Urinary bladder (tissue), 4 donors: Measurements from ENCODE around the gene CCNL2. TPM values are rescaled to one million over a fixed set of nuclear protein-coding genes. Genes with fewer than 3 reads are reported as not detected.

Experiments used
- DNase-seq: peaks from one replicate; pipeline ENCODE4 v3.0.0-alpha.2; 2015; ENCODE audit errors: extremely low spot score
- H3K27ac ChIP-seq: one replicate; pipeline ENCODE4 v1.5.1; 2013; ENCODE audit warnings: low read depth, mild to moderate bottlenecking, moderate library complexity
- H3K36me3 ChIP-seq: one replicate; pipeline ENCODE4 v1.6.1; 2013; ENCODE audit warnings: mild to moderate bottlenecking, moderate library complexity; ENCODE audit not compliant: insufficient read depth
- H3K4me1 ChIP-seq: one replicate; pipeline ENCODE4 v1.6.1; 2013; ENCODE audit warnings: mild to moderate bottlenecking, moderate library complexity; ENCODE audit not compliant: insufficient read depth
- H3K4me3 ChIP-seq: one replicate; pipeline ENCODE4 v1.5.1; 2013; ENCODE audit warnings: low read depth, low read length
- WGBS: extraction: QIAGEN DNeasy Blood & Tissue Kit; methylation state at CpG from one replicate; pipeline ENCODE4 v1.1.7; 2013; 5-methylcytosine and 5-hydroxymethylcytosine counted together
- polyA plus RNA-seq: library from polyadenylated mRNA; stranded (reverse); fragments of 200-250 nt; gene quantifications from one replicate; pipeline ENCODE4 v1.2.3, GENCODE V29; 2013
- total RNA-seq: library from RNA; depleted of rRNA; stranded (reverse); fragments of >200 nt; gene quantifications from one replicate; pipeline ENCODE4 v1.2.3, GENCODE V29; 2014
- donor health status: healthy with polysubstance abuse.
- donor health status: healthy.

The CCNL2 gene
- total and polyA plus RNA-seq, 2 donors = 146 to 226 TPM

GRCh38 chr1:1427820-1428148, 28.6 kb upstream of the CCNL2 start:
- Histone ChIP-seq H3K4me3 (peak overlapping the region; percentile 51), H3K4me1 (no peaks in the 10 kb centered on the region), H3K27ac (no peak overlapping the region), H3K36me3 (no peaks in the 10 kb centered on the region)
- WGBS = 1% methylated on average over 20 of the region's 22 CpGs
- DNase-seq = no peak

- Histone ChIP-seq H3K4me3 (peak overlapping the region; percentile 51), H3K4me1 (no peaks in the 10 kb centered on the region), H3K27ac (no peak overlapping the region), H3K36me3 (no peaks in the 10 kb centered on the region)
- WGBS = 8% methylated on average over 66 of the region's 66 CpGs
- DNase-seq = no peak
Measured at GRCh38 chr1:1427106-1427819, 28.1 kb upstream of the CCNL2 start.

- Histone ChIP-seq H3K36me3 (no peaks in the 10 kb centered on the region), H3K4me3 (no peak overlapping the region), H3K27ac (no peak overlapping the region), H3K4me1 (no peaks in the 10 kb centered on the region)
- WGBS = 49% methylated on average over 18 of the region's 19 CpGs
- no peak for DNase-seq
Measured at GRCh38 chr1:1426496-1427105, 27.5 kb upstream of the CCNL2 start.

GRCh38 chr1:1425753-1426495, 26.8 kb upstream of the CCNL2 start:
- Histone ChIP-seq H3K4me1 (no peaks in the 10 kb centered on the region), H3K36me3 (no peaks in the 10 kb centered on the region), H3K4me3 (no peak overlapping the region), H3K27ac (no peak overlapping the region)
- DNase-seq = no peak
- WGBS = 47% methylated on average over 33 of the region's 33 CpGs

- Histone ChIP-seq H3K36me3 (no peaks in the 10 kb centered on the region), H3K4me3 (no peak overlapping the region), H3K27ac (no peak overlapping the region), H3K4me1 (no peaks in the 10 kb centered on the region)
- WGBS = 67% methylated on average over 12 of the region's 12 CpGs
- DNase-seq = no peak
Measured at GRCh38 chr1:1425426-1425752, 26.3 kb upstream of the CCNL2 start.

- Histone ChIP-seq H3K4me3 (no peak overlapping the region), H3K27ac (no peak overlapping the region), H3K4me1 (no peaks in the 10 kb centered on the region), H3K36me3 (no peaks in the 10 kb centered on the region)
- DNase-seq = no peak
- 79% methylated on average over 15 of the region's 15 CpGs for WGBS
Measured at GRCh38 chr1:1424707-1425106, 25.6 kb upstream of the CCNL2 start.

- no peak overlapping the region for H3K27ac ChIP-seq
- H3K4me1 ChIP-seq = no peaks in the 10 kb centered on the region
- H3K36me3 ChIP-seq = no peaks in the 10 kb centered on the region
- no peak for DNase-seq
- WGBS = 82% methylated on average over 7 of the region's 7 CpGs
- H3K4me3 ChIP-seq = no peak overlapping the region
Measured at GRCh38 chr1:1423245-1423597, 24.1 kb upstream of the CCNL2 start.

- no peaks in the 10 kb centered on the region for H3K4me1 ChIP-seq
- 44% methylated on average over 29 of the region's 29 CpGs for WGBS
- DNase-seq = no peak
Measured at GRCh38 chr1:1422465-1423244, 23.5 kb upstream of the CCNL2 start.

GRCh38 chr1:1421907-1422464, 22.9 kb upstream of the CCNL2 start:
- no peak overlapping the region for H3K27ac ChIP-seq

More at GRCh38 chr1:1422465-1423244, 23.5 kb upstream of the CCNL2 start:
- Histone ChIP-seq H3K4me3 (no peak overlapping the region), H3K27ac (peak overlapping the region; percentile 45), H3K36me3 (no peaks in the 10 kb centered on the region)

GRCh38 chr1:1421147-1421906, 22.2 kb upstream of the CCNL2 start, which contains the start of gene ANKRD65:
ANKRD65 (minus strand) TSS chr1:1421276; CDS start chr1:1421005, 271 bp downstream.
- WGBS = 77% methylated on average over 18 of the region's 18 CpGs
- peak within 1 kb of the TSS; percentile 75 for H3K27ac ChIP-seq
- peak within 1 kb of the TSS; percentile 69 for H3K4me3 ChIP-seq
- DNase-seq = no peak
- H3K36me3 ChIP-seq = no peaks in the 10 kb centered on the region
- H3K4me1 ChIP-seq = no peaks in the 10 kb centered on the region

More at GRCh38 chr1:1421907-1422464, 22.9 kb upstream of the CCNL2 start:
- 75% methylated on average over 7 of the region's 7 CpGs for WGBS
- H3K36me3 ChIP-seq = no peaks in the 10 kb centered on the region
- no peak overlapping the region for H3K4me3 ChIP-seq
- no peaks in the 10 kb centered on the region for H3K4me1 ChIP-seq
- no peak for DNase-seq

- no peaks in the 10 kb centered on the region for H3K4me1 ChIP-seq
- peak overlapping the region; percentile 69 for H3K4me3 ChIP-seq
- WGBS = 74% methylated on average over 12 of the region's 12 CpGs
- DNase-seq = no peak
- no peak overlapping the region for H3K27ac ChIP-seq
- H3K36me3 ChIP-seq = no peaks in the 10 kb centered on the region
Measured at GRCh38 chr1:1420654-1421141, 21.6 kb upstream of the CCNL2 start.

- Histone ChIP-seq H3K27ac (peak overlapping the region; percentile 42), H3K36me3 (no peaks in the 10 kb centered on the region), H3K4me1 (no peaks in the 10 kb centered on the region), H3K4me3 (peak overlapping the region; percentile 69)
- 12% methylated on average over 112 of the region's 112 CpGs for WGBS
- DNase-seq = no peak
Measured at GRCh38 chr1:1419813-1420653, 20.9 kb upstream of the CCNL2 start.
